Measurements from ENCODE around the gene N4BP2L2.
"Not testable (repeated sequence)": the region's sequence is repeated elsewhere in the genome, so short reads cannot be mapped to it uniquely, and the experiment has no call there.

Gene N4BP2L2

GRCh38 chr13:32538621-32539246 is at the start of gene N4BP2L2:
N4BP2L2 (minus strand) TSS chr13:32538795; CDS start chr13:32537027, 1,768 bp downstream.
- DNase-seq (ENCODE audit: low spot score): peak; percentile 98

- DNase-seq (ENCODE audit: low spot score): peak; percentile 50
These were observed 49.2 kb upstream of the N4BP2L2 start for GRCh38 chr13:32587811-32588170.

GRCh38 chr13:32587011-32587810 is 48.6 kb upstream of the N4BP2L2 start:
- peak; percentile 74 for DNase-seq (ENCODE audit: low spot score)

- peak; percentile 93 for DNase-seq (ENCODE audit: low spot score)
These were observed 47.7 kb upstream of the N4BP2L2 start, which contains the start of gene PDS5B for GRCh38 chr13:32586080-32586900. PDS5B (plus strand) TSS chr13:32586452; CDS start chr13:32648773, 62,321 bp downstream.

GRCh38 chr13:32585550-32586079 is 47.0 kb upstream of the N4BP2L2 start:
- DNase-seq (ENCODE audit: low spot score): no peak

GRCh38 chr13:32582991-32583390 is 44.4 kb upstream of the N4BP2L2 start:
- no peak for DNase-seq (ENCODE audit: low spot score)

- no peak for DNase-seq (ENCODE audit: low spot score)
These were observed 43.7 kb upstream of the N4BP2L2 start for GRCh38 chr13:32582281-32582680.

GRCh38 chr13:32581177-32581786 is 42.7 kb upstream of the N4BP2L2 start:
- DNase-seq (ENCODE audit: low spot score): peak; percentile 57

- no peak for DNase-seq (ENCODE audit: low spot score)
These were observed 38.4 kb upstream of the N4BP2L2 start for GRCh38 chr13:32577032-32577431.

- DNase-seq (ENCODE audit: low spot score): not testable (repeated sequence)
These were observed 37.1 kb upstream of the N4BP2L2 start for GRCh38 chr13:32575687-32576086.

- DNase-seq (ENCODE audit: low spot score): not testable (repeated sequence)
These were observed 22.2 kb upstream of the N4BP2L2 start for GRCh38 chr13:32560842-32561241.

- no peak for DNase-seq (ENCODE audit: low spot score)
These were observed 17.0 kb upstream of the N4BP2L2 start for GRCh38 chr13:32555613-32556012.

GRCh38 chr13:32553720-32554119 is 15.1 kb upstream of the N4BP2L2 start:
- DNase-seq (ENCODE audit: low spot score): no peak

- DNase-seq (ENCODE audit: low spot score): no peak
These were observed 11.2 kb upstream of the N4BP2L2 start for GRCh38 chr13:32549788-32550187.

- DNase-seq (ENCODE audit: low spot score): no peak
These were observed 10.2 kb upstream of the N4BP2L2 start for GRCh38 chr13:32548837-32549236.

GRCh38 chr13:32545083-32545482 is 6.5 kb upstream of the N4BP2L2 start:
- DNase-seq (ENCODE audit: low spot score): no peak

- no peak for DNase-seq (ENCODE audit: low spot score)
These were observed 3.6 kb upstream of the N4BP2L2 start for GRCh38 chr13:32542221-32542620.

- DNase-seq (ENCODE audit: low spot score): peak; percentile 80
These were observed 413 bp downstream of the N4BP2L2 start for GRCh38 chr13:32538143-32538620.

GRCh38 chr13:32537580-32538142 is 934 bp downstream of the N4BP2L2 start:
- DNase-seq (ENCODE audit: low spot score): peak; percentile 44

- no peak for DNase-seq (ENCODE audit: low spot score)
These were observed 2.8 kb downstream of the N4BP2L2 start for GRCh38 chr13:32535748-32536147.

GRCh38 chr13:32535115-32535514 is 3.5 kb downstream of the N4BP2L2 start:
- no peak for DNase-seq (ENCODE audit: low spot score)

All from RKO (cell line).